RWPE2 (cell line): ENCODE data around the gene MRNIP.
A peak's percentile ranks its signal among the peaks of the same experiment; 100 is the strongest.

Source experiments
- ATAC-seq: fragments of 200-7000 bp; cut with Tn5 transposase; 3 replicates; pipeline ENCODE4 v1.9.1; 2021; ENCODE audit warnings: low read depth
- DNase-seq: peaks from one replicate; pipeline ENCODE4 v3.0.0-alpha.2; 2020; ENCODE audit warnings: low spot score
- H3K27ac ChIP-seq: fragments of 450-650 bp; 2 replicates; pipeline ENCODE4 v1.5.1; 2017; ENCODE audit warnings: mild to moderate bottlenecking; ENCODE audit not compliant: poor library complexity, severe bottlenecking
- H3K27me3 ChIP-seq: fragments of 250-450 bp; sonication (Bioruptor Pico); 2 replicates; pipeline ENCODE4 v1.5.1; 2021; ENCODE audit warnings: mild to moderate bottlenecking, moderate library complexity; ENCODE audit not compliant: insufficient read depth, poor library complexity, severe bottlenecking
- H3K36me3 ChIP-seq: fragments of 250-450 bp; sonication (Bioruptor Pico); 2 replicates; pipeline ENCODE4 v1.5.1; 2020; ENCODE audit warnings: low read depth, mild to moderate bottlenecking, moderate library complexity
- H3K4me1 ChIP-seq: fragments of 250-450 bp; sonication (Bioruptor Pico); 2 replicates; pipeline ENCODE4 v1.5.1; 2021; ENCODE audit warnings: mild to moderate bottlenecking, moderate library complexity; ENCODE audit not compliant: insufficient read depth, poor library complexity, severe bottlenecking
- H3K4me3 ChIP-seq: fragments of 250-450 bp; sonication (Bioruptor Pico); 2 replicates; pipeline ENCODE4 v1.5.1; 2021; ENCODE audit warnings: mild to moderate bottlenecking, moderate library complexity; ENCODE audit not compliant: severe bottlenecking
- H3K9me3 ChIP-seq: fragments of 250-450 bp; sonication (Bioruptor Pico); 2 replicates; pipeline ENCODE4 v1.5.1; 2021; ENCODE audit warnings: mild to moderate bottlenecking, moderate library complexity; ENCODE audit not compliant: severe bottlenecking
- CTCF ChIP-seq: fragments of 450-650 bp; IDR thresholded peaks from one replicate; pipeline ENCODE4 v1.5.1; 2017; ENCODE audit warnings: mild to moderate bottlenecking, moderate library complexity; ENCODE audit not compliant: poor library complexity, severe bottlenecking

The MRNIP gene

GRCh38 chr5:179805070-179805528, 53.5 kb downstream of the MRNIP start:
- peak overlapping the region; percentile 83 for H3K27ac ChIP-seq
- ATAC-seq (peak; percentile 7; the same call in 2 of the 3 replicates), DNase-seq (no peak)
- peak overlapping the region; percentile 75 for H3K4me3 ChIP-seq
- peaks cover 17% of the 10 kb centered on the region for H3K36me3 ChIP-seq
- TF ChIP-seq CTCF = no peak
- H3K27me3 ChIP-seq = no peaks in the 10 kb centered on the region
- H3K4me1 ChIP-seq = peaks cover 13% of the 10 kb centered on the region
- no peaks in the 10 kb centered on the region for H3K9me3 ChIP-seq

GRCh38 chr5:179804555-179804947, 54.1 kb downstream of the MRNIP start:
- Histone ChIP-seq H3K4me1 (peaks cover 13% of the 10 kb centered on the region), H3K27me3 (no peaks in the 10 kb centered on the region), H3K9me3 (no peaks in the 10 kb centered on the region), H3K4me3 (peak overlapping the region; percentile 75), H3K36me3 (peaks cover 22% of the 10 kb centered on the region), H3K27ac (peak overlapping the region; percentile 83)
- no peak for DNase-seq
- TF ChIP-seq CTCF = no peak
- ATAC-seq = no peak

- no peak for TF ChIP-seq CTCF
- H3K9me3 ChIP-seq = no peaks in the 10 kb centered on the region
- H3K4me1 ChIP-seq = peaks cover 13% of the 10 kb centered on the region
- ATAC-seq (no peak), DNase-seq (no peak)
- H3K27me3 ChIP-seq = no peaks in the 10 kb centered on the region
- H3K36me3 ChIP-seq = peaks cover 28% of the 10 kb centered on the region
- H3K27ac ChIP-seq = peak overlapping the region; percentile 83
- H3K4me3 ChIP-seq = no peak overlapping the region
These were observed 54.7 kb downstream of the MRNIP start for GRCh38 chr5:179803651-179804554.

GRCh38 chr5:179802950-179803562, 55.6 kb downstream of the MRNIP start:
- H3K36me3 ChIP-seq = peaks cover 34% of the 10 kb centered on the region
- H3K27ac ChIP-seq = peak overlapping the region; percentile 83
- no peaks in the 10 kb centered on the region for H3K9me3 ChIP-seq
- no peak for DNase-seq
- no peak for TF ChIP-seq CTCF
- no peaks in the 10 kb centered on the region for H3K27me3 ChIP-seq
- H3K4me1 ChIP-seq = peaks cover 13% of the 10 kb centered on the region
- no peak overlapping the region for H3K4me3 ChIP-seq
- ATAC-seq = no peak
